Activated CD8-positive, alpha-beta memory T cell treated with anti-CD3 and anti-CD28 coated beads, Interleukin-2, amount 50 U/mL, for 48 hours (primary cell): Measurements from ENCODE around the gene OAF.

Experiments
- DNase-seq: peaks from one replicate; pipeline ENCODE4 v3.0.0-alpha.2; 2020

OAF gene

GRCh38 chr11:120205596-120206161 is 5.2 kb upstream of the OAF start:
- no peak for DNase-seq

DNA sequence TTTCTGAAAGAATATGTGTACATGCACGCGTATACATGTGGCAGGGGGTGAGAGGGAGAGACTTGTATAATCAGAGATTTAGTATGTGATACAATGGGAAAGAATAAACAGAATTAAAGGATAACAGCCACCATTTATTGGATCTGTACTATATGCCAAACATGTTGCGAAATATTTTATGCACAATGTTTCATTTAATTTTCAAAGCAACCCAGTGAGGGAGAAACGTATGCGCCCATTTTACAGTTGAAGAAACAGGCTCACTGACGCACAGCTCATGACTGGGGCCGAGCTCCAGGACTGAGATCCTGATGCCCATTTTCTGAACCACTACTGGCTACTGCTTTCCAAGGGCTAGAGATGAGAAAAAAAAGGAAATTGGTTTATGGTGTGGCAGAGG is 3.3 kb upstream of the OAF start:
- DNase-seq = no peak

DNA sequence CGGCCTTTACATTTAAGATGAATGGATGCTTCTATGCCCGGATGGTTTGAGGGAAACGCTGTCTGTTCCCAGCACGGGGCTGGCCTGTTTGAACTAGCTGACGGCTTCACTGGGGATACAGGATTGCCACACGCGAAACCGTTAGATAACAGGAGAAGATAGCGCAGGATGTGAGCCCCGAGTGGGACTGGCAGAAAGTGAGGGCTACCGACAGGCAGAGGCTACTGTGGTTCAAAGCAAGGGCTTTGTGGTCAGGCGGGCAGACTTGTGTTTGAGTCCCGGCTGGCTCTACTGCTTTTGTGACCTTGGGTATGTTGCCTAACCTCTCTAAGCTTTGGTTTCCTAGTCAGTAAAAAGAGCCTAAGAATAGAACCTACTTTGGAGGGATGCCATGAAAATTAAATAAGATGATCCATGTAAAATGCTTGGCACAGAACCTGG is 2.8 kb upstream of the OAF start:
- DNase-seq = no peak

- no peak for DNase-seq
Measured at GRCh38 chr11:120208777-120209176, 2.1 kb upstream of the OAF start.

DNA sequence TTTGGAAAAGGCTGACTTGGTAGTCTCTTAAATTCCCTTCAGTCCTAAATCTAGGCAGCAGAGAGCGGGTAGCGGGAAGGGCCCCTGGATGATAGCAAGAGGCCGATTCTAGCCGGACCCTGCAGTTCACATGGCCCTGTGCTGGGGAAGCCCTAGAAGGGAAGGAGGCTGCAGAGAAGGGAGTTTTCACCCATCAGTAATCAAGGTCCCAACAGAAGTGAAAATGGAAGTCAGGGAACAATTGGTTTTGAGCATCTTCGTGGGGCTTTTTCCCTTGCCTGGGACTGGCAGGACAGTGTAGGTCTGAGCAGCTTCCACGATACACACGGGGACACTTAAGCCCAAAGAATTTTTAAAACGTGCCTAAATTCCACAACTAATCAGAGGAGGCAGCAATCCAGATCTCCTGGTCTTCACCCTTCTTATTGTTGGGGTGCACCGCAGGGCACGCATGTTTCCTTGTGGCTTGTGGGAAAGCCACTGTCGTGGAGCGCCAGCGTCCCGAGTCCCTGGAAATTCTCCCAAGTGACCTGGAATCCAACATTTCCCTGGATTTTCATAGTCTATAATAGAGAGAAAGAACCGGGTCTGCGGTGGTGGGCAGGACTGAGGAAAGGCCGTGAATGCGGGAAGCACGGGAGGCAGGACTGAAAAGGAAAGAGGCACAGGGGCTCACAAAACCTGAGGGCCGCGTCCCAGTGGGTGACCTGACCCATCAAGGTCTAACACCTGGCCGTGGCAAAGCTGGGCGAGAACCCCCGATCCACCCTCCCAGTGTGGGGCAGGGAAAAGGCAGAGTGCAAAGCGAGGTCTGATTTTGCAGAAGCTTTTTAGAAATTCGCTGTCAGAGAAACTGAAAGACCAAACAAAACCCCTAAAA is 846 bp upstream of the OAF start:
- DNase-seq = no peak

GRCh38 chr11:120211522-120212258 is 858 bp downstream of the OAF start:
- no peak for DNase-seq

GRCh38 chr11:120212259-120212878 is 1.5 kb downstream of the OAF start:
- DNase-seq = no peak

GRCh38 chr11:120212926-120213325 is 2.1 kb downstream of the OAF start:
- no peak for DNase-seq

- no peak for DNase-seq
Measured at GRCh38 chr11:120214581-120214980, 3.7 kb downstream of the OAF start.

DNA sequence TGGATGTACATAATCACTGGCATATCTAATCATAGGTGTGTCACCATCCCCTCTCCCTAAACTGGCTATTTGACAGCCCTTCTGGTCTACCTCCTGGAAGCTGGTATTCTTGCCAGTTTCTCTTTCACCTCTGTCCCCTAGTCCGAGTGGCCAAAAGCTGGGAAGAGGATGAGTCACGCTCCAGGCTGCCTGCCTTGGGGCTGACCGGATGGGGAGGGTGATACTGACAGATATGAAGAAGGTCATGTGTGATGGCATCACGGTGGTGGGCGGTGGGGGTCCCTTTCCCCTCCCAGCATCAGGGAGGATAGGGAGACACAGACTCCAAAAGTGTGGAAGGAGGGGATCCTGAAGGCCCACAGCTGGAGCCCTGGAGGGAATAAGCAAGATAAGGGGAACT is 4.8 kb downstream of the OAF start:
- DNase-seq = no peak

- DNase-seq = no peak
Measured at GRCh38 chr11:120216426-120217102, 5.7 kb downstream of the OAF start.

DNA sequence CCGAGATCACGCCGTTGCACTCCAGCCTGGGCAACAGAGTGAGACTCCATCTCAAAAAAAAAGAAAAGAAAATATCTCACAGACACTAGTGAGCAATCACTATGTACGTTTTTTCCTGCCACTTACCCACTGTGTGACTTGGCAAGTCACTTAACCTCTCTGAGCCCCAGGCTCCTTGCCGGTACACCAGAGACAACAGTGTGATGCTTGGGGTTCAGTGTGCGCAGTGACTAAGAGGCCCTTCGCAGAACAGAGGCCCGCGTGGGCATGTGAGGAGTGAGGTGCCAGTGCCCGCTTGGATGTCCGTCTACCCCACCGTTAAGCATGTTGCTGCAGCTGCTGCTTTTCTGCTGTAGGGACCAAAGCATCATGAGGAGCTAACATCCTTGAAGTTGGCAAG is 6.7 kb downstream of the OAF start:
- DNase-seq = no peak

- no peak for DNase-seq
Measured at GRCh38 chr11:120217941-120218694, 7.3 kb downstream of the OAF start.

- no peak for DNase-seq
Measured at GRCh38 chr11:120218695-120219033, 7.8 kb downstream of the OAF start.

GRCh38 chr11:120219232-120219937 is 8.6 kb downstream of the OAF start:
- DNase-seq = no peak

- DNase-seq = no peak
Measured at GRCh38 chr11:120219938-120220746, 9.3 kb downstream of the OAF start.

DNA sequence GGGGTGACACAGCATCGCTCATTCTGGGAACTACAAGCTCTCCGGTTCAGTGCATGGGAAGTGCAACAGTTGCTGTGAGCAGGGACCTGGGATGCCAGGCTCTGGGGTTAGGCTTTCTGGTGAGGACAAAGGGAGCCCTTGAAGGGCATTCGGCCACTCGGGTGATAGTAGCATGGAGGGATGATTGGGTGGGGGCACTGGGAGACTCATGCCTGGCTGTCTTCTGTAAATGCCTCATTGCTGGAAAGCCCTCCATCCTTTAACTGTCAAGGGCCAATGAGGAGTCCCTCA is 9.9 kb downstream of the OAF start:
- DNase-seq = no peak

DNA sequence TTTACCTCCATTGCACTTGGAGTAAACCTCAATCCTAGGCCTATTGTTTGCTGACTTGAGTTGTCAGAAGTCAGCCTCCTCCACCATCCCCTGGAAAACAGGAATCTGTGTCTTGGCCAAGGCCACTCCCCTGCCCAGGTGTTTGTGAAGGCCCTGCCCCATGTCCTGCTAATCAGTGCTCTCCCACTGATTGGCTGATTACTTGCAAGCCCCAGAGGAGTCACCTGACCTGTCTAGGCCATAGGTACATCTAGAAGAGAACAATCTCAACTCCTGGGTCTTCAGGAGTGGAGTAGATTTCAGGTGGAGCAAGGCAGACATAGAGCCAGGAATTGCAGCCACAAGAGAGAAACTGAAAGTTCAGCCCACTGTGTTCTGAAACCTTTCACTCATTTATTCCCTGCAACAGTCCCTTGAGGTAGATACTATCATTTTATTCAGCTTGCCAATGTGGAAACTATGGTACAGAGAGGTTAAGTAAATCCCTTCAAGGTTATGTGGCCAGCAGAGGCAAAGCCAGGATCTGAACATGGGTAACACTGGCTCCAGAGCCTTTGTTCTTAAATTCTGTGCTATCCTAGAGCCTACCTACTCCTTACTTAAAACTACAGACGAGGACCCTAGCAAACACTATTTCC is 10.4 kb downstream of the OAF start:
- DNase-seq = no peak

DNA sequence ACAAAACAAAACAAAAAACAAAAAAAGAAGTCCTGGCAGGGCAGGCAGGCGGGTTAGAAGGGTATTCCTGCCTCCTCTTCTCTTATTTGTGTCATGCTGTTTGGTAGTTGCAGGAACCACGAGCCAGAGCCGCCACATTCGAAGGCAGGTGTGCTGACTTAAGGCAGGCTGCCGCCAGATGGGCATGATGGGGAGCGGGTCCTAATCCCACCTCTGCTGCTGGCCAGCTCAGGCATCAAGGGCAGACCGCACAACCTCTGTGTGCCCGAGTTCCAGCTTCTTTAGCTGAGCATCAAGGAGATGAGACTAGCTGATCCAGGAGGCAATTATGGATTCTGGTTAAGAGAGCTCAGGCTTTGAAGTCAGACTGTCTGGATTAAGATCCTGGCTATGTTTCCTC is 12.1 kb downstream of the OAF start:
- DNase-seq = no peak

GRCh38 chr11:120223793-120224192 is 13.0 kb downstream of the OAF start:
- DNase-seq = no peak
